B cell (primary cell): Measurements from ENCODE around the gene PLEKHO1. TPM values are rescaled to one million over a fixed set of nuclear protein-coding genes. Genes with fewer than 3 reads are reported as not detected.
A peak's percentile ranks its signal among the peaks of the same experiment; 100 is the strongest.

Experiments used
- ATAC-seq: fragments of 200-7000 bp; cut with Tn5 transposase; one replicate; pipeline ENCODE4 v1.10.0; 2021; ENCODE audit warnings: low read depth, mild to moderate bottlenecking, moderate number of reproducible peaks, moderate library complexity
- CTCF ChIA-PET: fragments of 350-600 bp; sonication (Branson Sonifier 250); formaldehyde crosslinking; loops from one replicate; lab custom pipeline; 2021; ENCODE audit warnings: antibody characterized with exemption, inconsistent platforms; lab: Charles Lee
- POLR2A ChIA-PET: fragments of 350-600 bp; sonication (Branson Sonifier 250); formaldehyde crosslinking; loops from one replicate; lab custom pipeline; 2021; ENCODE audit warnings: antibody characterized with exemption; lab: Charles Lee
- DNase-seq: peaks from one replicate; pipeline ENCODE4 v3.0.0; 2013
- H2AFZ ChIP-seq: 2 replicates; pipeline ENCODE4 v1.6.1; 2012; ENCODE audit warnings: mild to moderate bottlenecking, low read depth, low read length; ENCODE audit not compliant: insufficient read depth, poor library complexity, severe bottlenecking
- H3K27ac ChIP-seq, 2 donors: 1 replicate in 1 of 2; 2 replicates in 1 of 2; pipeline ENCODE4 v1.5.1; 2012 to 2013; ENCODE audit warnings: low read length in 2 of 2, mild to moderate bottlenecking in 2 of 2, moderate library complexity in 1 of 2
- H3K27me3 ChIP-seq, 4 experiments: fragments of 200-600 bp in 1 of 4; sonication (generic) in 1 of 4; replicated peaks in 1 of 4; 1 replicate in 2 of 4; 2 replicates in 2 of 4; pipeline versions ENCODE4 v1.6.1 to v1.7.0; 2013 to 2016; ENCODE audit warnings: low read length in 3 of 4, mild to moderate bottlenecking in 2 of 4, mixed read lengths in 1 of 4, moderate library complexity in 1 of 4; ENCODE audit not compliant: insufficient read depth in 4 of 4, control insufficient read depth in 3 of 4; ENCODE audit errors: control extremely low read depth in 1 of 4
- H3K36me3 ChIP-seq, 2 experiments: replicated peaks in 1 of 2; 1 replicate in 1 of 2; 2 replicates in 1 of 2; pipeline versions ENCODE4 v1.6.1 to v1.7.1; 2013; ENCODE audit warnings: low read length in 1 of 2; ENCODE audit not compliant: insufficient read depth in 2 of 2, control insufficient read depth in 1 of 2; ENCODE audit errors: control extremely low read depth in 1 of 2, extremely low read depth in 1 of 2
- H3K4me1 ChIP-seq, 2 donors: fragments of 200-600 bp in 1 of 2; sonication (generic) in 1 of 2; 1 replicate in 1 of 2; 2 replicates in 1 of 2; pipeline versions ENCODE4 v1.5.1 to v1.6.1; 2013 to 2017; ENCODE audit warnings: low read length in 2 of 2; ENCODE audit not compliant: control insufficient read depth in 2 of 2, insufficient read depth in 2 of 2
- H3K4me2 ChIP-seq: replicated peaks from 2 replicates; pipeline ENCODE3; 2012; ENCODE audit warnings: mild to moderate bottlenecking, low read depth, low read length; ENCODE audit not compliant: poor library complexity, severe bottlenecking
- H3K4me3 ChIP-seq, 5 experiments: fragments of 200-600 bp in 1 of 5; sonication (generic) in 1 of 5; 1 replicate in 3 of 5; 2 replicates in 2 of 5; pipeline versions ENCODE4 v1.5.1 to v1.7.0; 2011 to 2016; ENCODE audit warnings: low read length in 4 of 5, mild to moderate bottlenecking in 4 of 5, low read depth in 2 of 5, control low read depth in 1 of 5, moderate library complexity in 1 of 5; ENCODE audit not compliant: insufficient read depth in 1 of 5; ENCODE audit errors: control extremely low read depth in 1 of 5, extremely low read depth in 1 of 5
- H3K79me2 ChIP-seq: fragments of 200-600 bp; sonication (generic); one replicate; pipeline ENCODE4 v1.6.0; 2016; ENCODE audit warnings: low read length; ENCODE audit not compliant: control insufficient read depth, insufficient read depth
- H3K9ac ChIP-seq: fragments of 200-600 bp; sonication (generic); 2 replicates; pipeline ENCODE4 v1.6.1; 2017; ENCODE audit warnings: mild to moderate bottlenecking, low read length, moderate library complexity
- H3K9me3 ChIP-seq, 3 donors: one replicate each; pipeline versions ENCODE4 v1.6.1 to v1.7.1; 2013; ENCODE audit warnings: low read length in 2 of 3; ENCODE audit not compliant: control insufficient read depth in 2 of 3, insufficient read depth in 1 of 3; ENCODE audit errors: control extremely low read depth in 1 of 3
- H4K20me1 ChIP-seq: 2 replicates; pipeline ENCODE4 v1.6.0; 2012; ENCODE audit warnings: mild to moderate bottlenecking, low read length; ENCODE audit not compliant: insufficient read depth, control insufficient read depth, poor library complexity, severe bottlenecking
- H3K27ac Mint-ChIP-seq: one replicate; pipeline ENCODE4 v1.8.0; 2021; ENCODE audit warnings: mixed read lengths
- H3K27me3 Mint-ChIP-seq: one replicate; pipeline ENCODE4 v1.8.0; 2021; ENCODE audit warnings: mixed read lengths
- H3K4me1 Mint-ChIP-seq: one replicate; pipeline ENCODE4 v1.8.0; 2021; ENCODE audit warnings: mixed read lengths
- H3K4me3 Mint-ChIP-seq: one replicate; pipeline ENCODE4 v1.8.0; 2021; ENCODE audit warnings: mixed read lengths
- H3K9me3 Mint-ChIP-seq: one replicate; pipeline ENCODE4 v1.8.0; 2022; ENCODE audit warnings: mixed read lengths; ENCODE audit not compliant: insufficient read depth
- EZH2 ChIP-seq: IDR thresholded peaks from 2 replicates; pipeline ENCODE4 v1.6.1; 2012; ENCODE audit warnings: borderline replicate concordance, low read depth, mild to moderate bottlenecking, moderate library complexity, low read length; ENCODE audit not compliant: insufficient read depth, poor library complexity, severe bottlenecking
- WGBS: methylation state at CpG from one replicate; pipeline ENCODE4 v1.1.5; 2013; ENCODE audit warnings: missing lambda C conversion rate; ENCODE audit not compliant: insufficient coverage; 5-methylcytosine and 5-hydroxymethylcytosine counted together
- intact Hi-C: fragments of 100-400 bp; cut with micrococcal nuclease; formaldehyde crosslinking; loops from one replicate; pipeline ENCODE4 v1.10.0; 2022
- polyA plus RNA-seq: library from polyadenylated mRNA; depleted of rRNA; stranded (reverse); fragments of >200 nt; gene quantifications from 2 replicates; pipeline ENCODE4 v1.2.3, GENCODE V29; 2012
- total RNA-seq, 2 donors: library from RNA; stranded (reverse); fragments of 120-200 nt in 1 of 2; gene quantifications; 1 replicate in 1 of 2; 2 replicates in 1 of 2; pipeline versions ENCODE4 v1.2.3 to v1.2.4, GENCODE V29; 2013 to 2022
- TF ChIP-seq, protein P1 (sequence below): fragments of 200-600 bp; IDR thresholded peaks from one replicate; pipeline ENCODE4 v1.8.0; 2022; ENCODE audit warnings: antibody characterized with exemption, mild to moderate bottlenecking

The PLEKHO1 gene
- total and polyA plus RNA-seq, 2 donors (not counting 1 experiment from before 2014, with no cell fraction given): 129 to 186 TPM

DNA sequence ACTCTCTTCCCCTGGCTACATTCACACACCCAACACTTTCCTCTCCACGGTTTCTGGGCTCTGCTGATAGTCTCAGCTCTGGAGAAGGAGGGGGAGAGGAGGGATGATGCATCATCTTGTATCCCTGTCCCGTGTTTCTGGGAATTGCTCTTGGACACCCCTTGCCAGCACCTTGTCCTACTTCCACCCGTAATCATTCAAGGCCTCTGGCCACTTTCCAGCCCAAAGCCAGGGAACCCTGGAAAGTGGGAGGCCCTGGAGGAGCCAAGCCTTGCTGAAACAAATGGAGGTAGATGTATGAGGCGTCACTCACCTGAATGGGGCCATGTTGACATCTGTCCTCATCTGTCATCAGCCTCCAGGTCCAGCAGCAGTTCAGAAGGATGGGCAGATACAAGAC, 4.4 kb downstream of the PLEKHO1 start:
- DNase-seq (no peak), ATAC-seq (no peak)
- Histone ChIP-seq H4K20me1 (peaks cover 23% of the 10 kb centered on the region), H3K4me3 (no peak overlapping the region), H3K36me3 (peaks cover 4 to 71% of the 10 kb centered on the region in 2 experiments), H3K9me3 (no peaks in the 10 kb centered on the region), H3K27me3 (no peaks in the 10 kb centered on the region), H3K27ac (peak overlapping the region in 1 of 2 donors; percentile 95), H3K9ac (peak overlapping the region; percentile 10), H2AFZ (no peak overlapping the region), H3K4me1 (peaks cover 58 to 71% of the 10 kb centered on the region in 2 donors), H3K79me2 (peaks cover 43% of the 10 kb centered on the region), H3K4me2 (peak overlapping the region; percentile 88)
- Mint-ChIP-seq H3K4me1 (peaks cover 80% of the 10 kb centered on the region), H3K4me3 (peak overlapping the region; percentile 44), H3K9me3 (no peaks in the 10 kb centered on the region), H3K27me3 (no peaks in the 10 kb centered on the region), H3K27ac (peak overlapping the region; percentile 84)
- intact Hi-C loops: no loop called here
- POLR2A ChIA-PET: no interaction called here
- CTCF ChIA-PET: interaction anchor here (1.1 kb wide), 1 partner anchor 8 kb away, joined by 3 read pairs; no protein-coding TSS in a partner anchor
- 88% methylated on average over 1 of the region's 4 CpGs for WGBS
- TF ChIP-seq, protein P1, sequence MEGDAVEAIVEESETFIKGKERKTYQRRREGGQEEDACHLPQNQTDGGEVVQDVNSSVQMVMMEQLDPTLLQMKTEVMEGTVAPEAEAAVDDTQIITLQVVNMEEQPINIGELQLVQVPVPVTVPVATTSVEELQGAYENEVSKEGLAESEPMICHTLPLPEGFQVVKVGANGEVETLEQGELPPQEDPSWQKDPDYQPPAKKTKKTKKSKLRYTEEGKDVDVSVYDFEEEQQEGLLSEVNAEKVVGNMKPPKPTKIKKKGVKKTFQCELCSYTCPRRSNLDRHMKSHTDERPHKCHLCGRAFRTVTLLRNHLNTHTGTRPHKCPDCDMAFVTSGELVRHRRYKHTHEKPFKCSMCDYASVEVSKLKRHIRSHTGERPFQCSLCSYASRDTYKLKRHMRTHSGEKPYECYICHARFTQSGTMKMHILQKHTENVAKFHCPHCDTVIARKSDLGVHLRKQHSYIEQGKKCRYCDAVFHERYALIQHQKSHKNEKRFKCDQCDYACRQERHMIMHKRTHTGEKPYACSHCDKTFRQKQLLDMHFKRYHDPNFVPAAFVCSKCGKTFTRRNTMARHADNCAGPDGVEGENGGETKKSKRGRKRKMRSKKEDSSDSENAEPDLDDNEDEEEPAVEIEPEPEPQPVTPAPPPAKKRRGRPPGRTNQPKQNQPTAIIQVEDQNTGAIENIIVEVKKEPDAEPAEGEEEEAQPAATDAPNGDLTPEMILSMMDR: no peak
- TF ChIP-seq EZH2: no peak

DNA sequence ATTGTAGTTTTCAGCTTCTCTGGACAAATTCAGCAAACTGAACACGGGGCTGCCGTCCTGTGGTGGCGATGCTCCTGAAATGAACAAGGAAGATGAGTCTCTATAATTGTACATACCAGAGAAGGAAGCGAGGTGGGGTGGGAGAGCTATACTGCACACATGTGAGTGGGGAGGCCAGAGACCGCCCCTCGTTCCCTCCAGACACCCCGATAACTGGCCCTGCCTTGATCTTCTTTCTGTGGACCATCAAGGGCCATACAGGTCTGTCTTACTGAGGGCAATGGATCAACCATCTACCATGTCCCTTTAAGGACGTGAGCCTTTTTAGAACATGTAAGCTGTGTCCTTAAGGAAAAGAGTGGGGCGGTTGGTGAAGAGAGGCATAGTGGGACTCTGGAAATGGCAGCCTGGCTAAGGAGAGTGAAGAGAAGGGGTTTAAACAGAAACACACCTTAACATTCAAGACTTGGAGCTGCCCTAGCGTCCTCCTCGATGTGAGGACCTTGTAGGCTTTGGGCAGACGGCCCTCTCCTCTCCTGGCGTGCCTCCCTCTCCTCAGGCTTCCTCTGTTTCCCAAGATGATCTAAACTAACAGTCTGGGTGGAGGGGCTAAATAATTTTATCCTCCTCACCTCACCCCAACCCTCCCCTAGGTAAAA, 5.8 kb downstream of the PLEKHO1 start:
- Mint-ChIP-seq H3K27me3 (no peaks in the 10 kb centered on the region), H3K4me3 (no peak overlapping the region), H3K4me1 (peaks cover 92% of the 10 kb centered on the region), H3K9me3 (no peaks in the 10 kb centered on the region), H3K27ac (peak overlapping the region; percentile 84)
- no peak overlapping the region for H3K9ac ChIP-seq
- no peak for ATAC-seq
- H3K4me2 ChIP-seq: no peak overlapping the region
- POLR2A ChIA-PET: interaction anchor here (0.9 kb wide), 1 partner anchor 335 kb away, joined by 7 read pairs; no protein-coding TSS in a partner anchor
- H4K20me1 ChIP-seq: peaks cover 23% of the 10 kb centered on the region
- H3K9me3 ChIP-seq: no peaks in the 10 kb centered on the region
- WGBS: 99% methylated on average over 7 of the region's 13 CpGs
- H3K4me3 ChIP-seq: no peak overlapping the region
- no peaks in the 10 kb centered on the region for H3K27me3 ChIP-seq
- no peak for DNase-seq
- H3K4me1 ChIP-seq: peaks cover 68 to 83% of the 10 kb centered on the region in 2 donors
- H3K36me3 ChIP-seq: peaks cover 4 to 80% of the 10 kb centered on the region in 2 experiments
- TF ChIP-seq EZH2: no peak
- TF ChIP-seq, protein P1: no peak
- peaks cover 40% of the 10 kb centered on the region for H3K79me2 ChIP-seq
- intact Hi-C loops: no loop called here
- CTCF ChIA-PET: interaction anchor here (0.8 to 23.1 kb wide), 5 partner anchors 13 to 193 kb away, joined by 3 to 637 read pairs (median 7); partner anchors contain the start of gene VPS45
- H3K27ac ChIP-seq: peak overlapping the region; percentile 0 to 95
- no peak overlapping the region for H2AFZ ChIP-seq
